Testis (tissue), 2 donors: ENCODE results near the gene ZNF549.

Source experiments
- POLR2A ChIP-seq: fragments of 450-650 bp; IDR thresholded peaks from one replicate; pipeline ENCODE4 v1.6.1; 2017; ENCODE audit warnings: antibody characterized with exemption, mild to moderate bottlenecking, moderate library complexity
- TF ChIP-seq, protein P1 (sequence below), 3 experiments: fragments of 450-650 bp in 2 of 3; fragments of 200-600 bp in 1 of 3; sonication (generic) in 1 of 3; IDR thresholded peaks; one replicate each; pipeline ENCODE4 v1.5.1; 2016 to 2019; ENCODE audit warnings: antibody characterized with exemption in 3 of 3, mild to moderate bottlenecking in 2 of 3, moderate library complexity in 1 of 3

DNA sequence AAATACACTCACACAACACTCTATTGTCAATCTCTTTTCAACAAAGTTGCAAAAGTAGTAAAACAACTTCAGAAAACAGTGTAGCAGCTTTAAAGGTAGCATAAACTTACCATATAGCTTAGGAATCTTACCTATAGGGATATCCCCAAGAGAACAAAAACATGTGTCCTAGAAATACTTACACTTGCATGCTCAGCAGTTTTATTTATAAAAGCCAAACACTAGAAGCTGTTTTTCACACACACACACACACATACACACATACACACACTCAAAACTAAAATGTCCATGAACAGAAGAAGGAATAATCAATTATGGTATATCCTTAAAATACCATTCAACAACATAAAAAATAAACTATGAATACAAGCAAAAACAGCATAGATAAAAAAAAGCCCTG lies 15.7 kb upstream of the ZNF549 start:
- TF ChIP-seq, protein P1, sequence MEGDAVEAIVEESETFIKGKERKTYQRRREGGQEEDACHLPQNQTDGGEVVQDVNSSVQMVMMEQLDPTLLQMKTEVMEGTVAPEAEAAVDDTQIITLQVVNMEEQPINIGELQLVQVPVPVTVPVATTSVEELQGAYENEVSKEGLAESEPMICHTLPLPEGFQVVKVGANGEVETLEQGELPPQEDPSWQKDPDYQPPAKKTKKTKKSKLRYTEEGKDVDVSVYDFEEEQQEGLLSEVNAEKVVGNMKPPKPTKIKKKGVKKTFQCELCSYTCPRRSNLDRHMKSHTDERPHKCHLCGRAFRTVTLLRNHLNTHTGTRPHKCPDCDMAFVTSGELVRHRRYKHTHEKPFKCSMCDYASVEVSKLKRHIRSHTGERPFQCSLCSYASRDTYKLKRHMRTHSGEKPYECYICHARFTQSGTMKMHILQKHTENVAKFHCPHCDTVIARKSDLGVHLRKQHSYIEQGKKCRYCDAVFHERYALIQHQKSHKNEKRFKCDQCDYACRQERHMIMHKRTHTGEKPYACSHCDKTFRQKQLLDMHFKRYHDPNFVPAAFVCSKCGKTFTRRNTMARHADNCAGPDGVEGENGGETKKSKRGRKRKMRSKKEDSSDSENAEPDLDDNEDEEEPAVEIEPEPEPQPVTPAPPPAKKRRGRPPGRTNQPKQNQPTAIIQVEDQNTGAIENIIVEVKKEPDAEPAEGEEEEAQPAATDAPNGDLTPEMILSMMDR (IDR thresholded peaks at IDR 0.05): no peak
- TF ChIP-seq POLR2A: no peak
